HepG2 (cell line): ENCODE data around the gene CACTIN. TPM values are rescaled to one million over a fixed set of nuclear protein-coding genes. Genes with fewer than 3 reads are reported as not detected.
A peak's percentile ranks its signal among the peaks of the same experiment; 100 is the strongest.

Source experiments
- ATAC-seq: fragments of 200-7000 bp; cut with Tn5 transposase; 3 replicates; pipeline ENCODE4 v1.9.1; 2020; ENCODE audit warnings: mild to moderate bottlenecking, moderate library complexity
- BruUV-seq: library from RNA; stranded (reverse); fragments of 400-500 nt; replicated peaks from 2 replicates; lab custom pipeline; 2021; lab: Mats Ljungman, UMichigan
- CTCF ChIA-PET: fragments of 300-600 bp; formaldehyde crosslinking; extraction: SDS; loops from one replicate; lab custom pipeline; 2021; ENCODE audit warnings: low total read pairs, inconsistent platforms, low intra/inter-chr PET ratio; lab: Yijun Ruan, JAX
- POLR2A ChIA-PET: fragments of 350-600 bp; sonication (Branson Sonifier 250); formaldehyde crosslinking; loops from one replicate; lab custom pipeline; 2020; ENCODE audit warnings: antibody characterized with exemption, inconsistent platforms; lab: Yijun Ruan, JAX
- DNase-seq: peaks from one replicate; pipeline ENCODE4 v3.0.0-alpha.2; 2015; ENCODE audit warnings: low spot score
- FAIRE-seq: peaks from 3 replicates; lab custom pipeline; 2011; peaks lifted over from hg19 to GRCh38; lab: Jason Lieb, UNC
- H2AFZ ChIP-seq: one replicate; pipeline ENCODE4 v1.6.1; 2011; ENCODE audit warnings: low read length, inconsistent platforms
- H3K27ac ChIP-seq: fragments of 300-600 bp; 3 replicates; pipeline ENCODE4 v1.8.0; 2011; ENCODE audit warnings: mixed run types, mild to moderate bottlenecking, mixed read lengths, low read length, inconsistent platforms; ENCODE audit not compliant: insufficient read depth; ENCODE audit errors: extremely low read length
- H3K27me3 ChIP-seq, 2 experiments: fragments of 200-600 bp in 1 of 2; 2 replicates in 1 of 2; 3 replicates in 1 of 2; pipeline versions ENCODE4 v1.6.0 to v1.8.0; 2011; ENCODE audit warnings: low read length in 2 of 2, mild to moderate bottlenecking in 2 of 2, moderate library complexity in 2 of 2, inconsistent platforms in 1 of 2; ENCODE audit not compliant: insufficient read depth in 2 of 2, control insufficient read depth in 1 of 2
- H3K36me3 ChIP-seq, 2 experiments: fragments of 200-600 bp in 1 of 2; replicated peaks in 1 of 2; 2 replicates in 1 of 2; 3 replicates in 1 of 2; pipeline versions ENCODE4 v1.5.1 to v1.8.0; 2011; ENCODE audit warnings: low read length in 2 of 2, inconsistent platforms in 1 of 2; ENCODE audit not compliant: insufficient read depth in 2 of 2, control insufficient read depth in 1 of 2
- H3K4me1 ChIP-seq: 2 replicates; pipeline ENCODE4 v1.5.1; 2012; ENCODE audit warnings: low read length, inconsistent platforms; ENCODE audit not compliant: insufficient read depth
- H3K4me2 ChIP-seq: 2 replicates; pipeline ENCODE4 v1.6.0; 2011; ENCODE audit warnings: low read depth, low read length, inconsistent platforms
- H3K4me3 ChIP-seq, 3 experiments: fragments of 200-600 bp in 1 of 3; sonication (generic), shearing (Covaris generic) in 1 of 3; replicated peaks in 1 of 3; 2 replicates each; pipeline ENCODE4 v1.5.1; 2011 to 2016; ENCODE audit warnings: low read length in 3 of 3, inconsistent platforms in 2 of 3, low read depth in 2 of 3, mild to moderate bottlenecking in 2 of 3, control low read depth in 1 of 3, mixed read lengths in 1 of 3; ENCODE audit not compliant: insufficient read depth in 1 of 3
- H3K79me2 ChIP-seq: one replicate; pipeline ENCODE4 v1.6.1; 2011; ENCODE audit warnings: low read length, inconsistent platforms; ENCODE audit not compliant: insufficient read depth
- H3K9ac ChIP-seq: 2 replicates; pipeline ENCODE4 v1.6.0; 2011; ENCODE audit warnings: mild to moderate bottlenecking, low read depth, low read length, inconsistent platforms; ENCODE audit not compliant: insufficient read depth
- H3K9me3 ChIP-seq: 2 replicates; pipeline ENCODE4 v1.5.1; 2012; ENCODE audit warnings: mild to moderate bottlenecking, low read length
- H4K20me1 ChIP-seq: 2 replicates; pipeline ENCODE4 v1.6.0; 2011; ENCODE audit warnings: inconsistent platforms, mild to moderate bottlenecking, low read length, moderate library complexity; ENCODE audit not compliant: insufficient read depth
- AGO2 ChIP-seq: fragments of 200-400 bp; formaldehyde crosslinking; optimal IDR thresholded peaks from 2 replicates; pipeline ENCODE3; 2017; ENCODE audit warnings: mild to moderate bottlenecking, low read depth, low read length, moderate library complexity
- CEBPZ ChIP-seq: IDR thresholded peaks from 2 replicates; pipeline ENCODE4 v1.6.1; 2012; ENCODE audit warnings: low read length, improper control_type of control experiment
- CHCHD3 ChIP-seq: sonication (generic); formaldehyde crosslinking; IDR thresholded peaks from 2 replicates; pipeline ENCODE4 v1.8.0; 2022; ENCODE audit warnings: mild to moderate bottlenecking, missing genetic modification reagents, moderate library complexity
- HNRNPLL ChIP-seq: fragments of 200-400 bp; formaldehyde crosslinking; IDR thresholded peaks from 2 replicates; pipeline ENCODE4 v1.6.1; 2017; ENCODE audit warnings: mild to moderate bottlenecking, low read depth, low read length; ENCODE audit not compliant: poor library complexity, severe bottlenecking
- MZF1 ChIP-seq: sonication (generic); formaldehyde crosslinking; IDR thresholded peaks from 2 replicates; pipeline ENCODE4 v1.8.1; 2023; ENCODE audit warnings: mild to moderate bottlenecking, missing genetic modification reagents, borderline replicate concordance
- YEATS2 ChIP-seq: sonication (generic); formaldehyde crosslinking; IDR thresholded peaks from 2 replicates; pipeline ENCODE4 v1.4.0; 2020; ENCODE audit warnings: missing genetic modification reagents, borderline replicate concordance
- ZBTB25 ChIP-seq: IDR thresholded peaks from 2 replicates; pipeline ENCODE4 v1.6.1; 2018; ENCODE audit warnings: missing genetic modification reagents
- ZBTB7A ChIP-seq: sonication (generic); formaldehyde crosslinking; IDR thresholded peaks from 2 replicates; pipeline ENCODE4 v1.8.0; 2022; ENCODE audit warnings: mild to moderate bottlenecking, missing genetic modification reagents
- ZNF383 ChIP-seq: sonication (generic); formaldehyde crosslinking; IDR thresholded peaks from 2 replicates; pipeline ENCODE4 v1.4.0; 2020; ENCODE audit warnings: missing genetic modification reagents, mild to moderate bottlenecking, borderline replicate concordance
- ZNF724P ChIP-seq: sonication (generic); formaldehyde crosslinking; IDR thresholded peaks from 2 replicates; pipeline ENCODE4 v1.8.0; 2022; ENCODE audit warnings: missing genetic modification reagents, borderline replicate concordance
- WGBS: methylation state at CpG from one replicate; pipeline ENCODE4 v1.1.6; 2017; ENCODE audit warnings: low lambda C conversion rate; 5-methylcytosine and 5-hydroxymethylcytosine counted together
- in situ Hi-C: cut with HindIII; loops from 2 replicates; pipeline ENCODE4 v1.10.0; 2017; ENCODE audit warnings: low pct_unique_long_range_greater_than_20kb; ENCODE audit not compliant: extremely low pct_ligation_motif_present
- intact Hi-C: fragments of 100-400 bp; cut with micrococcal nuclease; formaldehyde crosslinking; loops from one replicate; pipeline ENCODE4 v1.10.0; 2022; ENCODE audit not compliant: unreplicated experiment
- polyA plus RNA-seq, 8 experiments: library from polyadenylated mRNA; depleted of rRNA in 3 of 8; stranded (reverse) in 7 of 8; unstranded in 1 of 8; fragments of >200 nt; fragmentation: Illumina TruSeq in 4 of 8; extraction: Trizol in 4 of 8; gene quantifications; 2 replicates each; pipeline versions ENCODE4 v1.2.1 to v1.2.3, GENCODE V29; 2011 to 2016; ENCODE audit warnings: low read depth in 4 of 8, missing spikeins in 1 of 8, mixed read lengths in 1 of 8; ENCODE audit not compliant: insufficient read depth in 1 of 8
- total RNA-seq, 5 experiments: library from RNA; depleted of rRNA; stranded (reverse); fragments of >200 nt; fragmentation: Illumina TruSeq; extraction: Trizol; gene quantifications; 2 replicates each; pipeline ENCODE4 v1.2.3, GENCODE V29; 2016; ENCODE audit warnings: low read depth in 1 of 5
- TF ChIP-seq, protein P1 (sequence below), 2 experiments: fragments of 450-650 bp in 1 of 2; sonication (generic) in 1 of 2; formaldehyde crosslinking; IDR thresholded peaks; 2 replicates each; pipeline versions ENCODE4 v1.5.0 to v1.8.0; 2020 to 2022; ENCODE audit warnings: mild to moderate bottlenecking in 1 of 2, missing genetic modification reagents in 1 of 2

CACTIN gene
- total and polyA plus RNA-seq, 2 of the 13 experiments (the other 11 are each of a cell fraction or from before 2014, with no cell fraction given): 10.0 to 16.6 TPM

GRCh38 chr19:3638208-3639193 is 11.9 kb upstream of the CACTIN start:
- 93% methylated on average over 28 of the region's 55 CpGs for WGBS
- no TSS peak for BruUV-seq
- no peak overlapping the region for H3K9ac ChIP-seq
- H3K4me1 ChIP-seq: no peaks in the 10 kb centered on the region
- H3K27ac ChIP-seq: no peak overlapping the region
- H3K36me3 ChIP-seq: peaks cover 2 to 3% of the 10 kb centered on the region in 2 experiments; a peak in 2 of 5 replicates
- H3K4me3 ChIP-seq: no peak overlapping the region
- in situ Hi-C loops: no loop called here
- DNase-seq (no peak), FAIRE-seq (no peak), ATAC-seq (no peak)
- H2AFZ ChIP-seq: no peak overlapping the region
- intact Hi-C loops: no loop called here
- TF ChIP-seq AGO2 (peak; percentile 37), HNRNPLL (peak; percentile 47), ZNF724P (no peak)
- no peaks in the 10 kb centered on the region for H3K79me2 ChIP-seq
- H4K20me1 ChIP-seq: no peaks in the 10 kb centered on the region
- H3K4me2 ChIP-seq: no peak overlapping the region
- H3K27me3 ChIP-seq: no peaks in the 10 kb centered on the region
- POLR2A ChIA-PET: no interaction called here
- CTCF ChIA-PET: no interaction called here
- no peaks in the 10 kb centered on the region for H3K9me3 ChIP-seq

DNA sequence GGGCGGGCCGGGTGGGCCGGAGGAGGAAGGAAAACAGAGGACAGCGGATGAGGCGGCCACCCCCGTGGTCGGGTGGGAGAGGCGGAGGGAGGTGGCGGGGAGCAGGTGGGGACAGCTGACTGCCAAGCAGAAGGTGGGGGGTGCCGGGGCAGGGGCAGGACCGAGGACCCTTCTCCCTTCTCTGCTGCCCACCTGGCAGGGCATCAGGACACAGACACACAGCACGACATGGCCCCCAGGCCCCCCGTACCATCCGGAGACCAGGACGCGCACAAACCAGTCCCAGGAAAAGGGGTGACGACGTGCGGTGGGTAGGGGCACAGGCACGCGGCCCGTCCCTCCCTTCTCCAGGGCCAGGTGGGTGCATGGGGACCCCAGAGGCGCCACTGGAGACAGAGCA is 11.0 kb upstream of the CACTIN start:
- no peaks in the 10 kb centered on the region for H4K20me1 ChIP-seq
- no peak overlapping the region for H3K4me3 ChIP-seq
- H3K4me1 ChIP-seq: no peaks in the 10 kb centered on the region
- no peak overlapping the region for H3K4me2 ChIP-seq
- POLR2A ChIA-PET: no interaction called here
- H2AFZ ChIP-seq: no peak overlapping the region
- no TSS peak for BruUV-seq
- H3K27ac ChIP-seq: no peak overlapping the region
- H3K79me2 ChIP-seq: no peaks in the 10 kb centered on the region
- WGBS: 96% methylated on average over 22 of the region's 23 CpGs
- H3K9me3 ChIP-seq: no peaks in the 10 kb centered on the region
- peaks cover 2 to 3% of the 10 kb centered on the region in 2 experiments; a peak in 2 of 5 replicates for H3K36me3 ChIP-seq
- no peaks in the 10 kb centered on the region for H3K27me3 ChIP-seq
- no peak for ATAC-seq
- in situ Hi-C loops (no loop called here), intact Hi-C loops (no loop called here)
- CTCF ChIA-PET: no interaction called here
- DNase-seq: no peak
- FAIRE-seq: no peak
- H3K9ac ChIP-seq: no peak overlapping the region
- no peak for TF ChIP-seq CHCHD3 (CRISPR knock-in tag)
- no peak for TF ChIP-seq CEBPZ
- TF ChIP-seq MZF1 (CRISPR knock-in tag): no peak
- no peak for TF ChIP-seq ZNF383 (CRISPR knock-in tag)
- TF ChIP-seq YEATS2 (CRISPR knock-in tag): no peak
- no peak for TF ChIP-seq ZBTB25 (CRISPR knock-in tag)
- no peak for TF ChIP-seq ZBTB7A (CRISPR knock-in tag)
- TF ChIP-seq, protein P1, sequence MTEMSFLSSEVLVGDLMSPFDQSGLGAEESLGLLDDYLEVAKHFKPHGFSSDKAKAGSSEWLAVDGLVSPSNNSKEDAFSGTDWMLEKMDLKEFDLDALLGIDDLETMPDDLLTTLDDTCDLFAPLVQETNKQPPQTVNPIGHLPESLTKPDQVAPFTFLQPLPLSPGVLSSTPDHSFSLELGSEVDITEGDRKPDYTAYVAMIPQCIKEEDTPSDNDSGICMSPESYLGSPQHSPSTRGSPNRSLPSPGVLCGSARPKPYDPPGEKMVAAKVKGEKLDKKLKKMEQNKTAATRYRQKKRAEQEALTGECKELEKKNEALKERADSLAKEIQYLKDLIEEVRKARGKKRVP (CRISPR knock-in tag; IDR thresholded peaks at IDR 0.05): no peak
